ENCODE data around the gene IL18. TPM values are rescaled to one million over a fixed set of nuclear protein-coding genes. Genes with fewer than 3 reads are reported as not detected.

IL18 gene
- total and polyA plus RNA-seq, 2 donors (not counting 1 experiment from before 2014, with no cell fraction given) = 0.67 to 1.6 TPM

- peaks cover 0 to 2% (median 0%) of the 10 kb centered on the region in 4 experiments for H3K27me3 ChIP-seq (replicated peaks in 1 of 4; ENCODE audit: control extremely low read depth in 1 of 4, control insufficient read depth in 3 of 4, insufficient read depth in 4 of 4, low read length in 3 of 4)
- peaks cover 0 to 2% (median 0%) of the 10 kb centered on the region in 3 donors for H3K9me3 ChIP-seq (ENCODE audit: control extremely low read depth in 1 of 3, control insufficient read depth in 2 of 3, insufficient read depth in 1 of 3, low read length in 2 of 3)
- TF ChIP-seq EZH2 (IDR thresholded peaks at IDR 0.05; ENCODE audit: borderline replicate concordance, insufficient read depth, low read depth, low read length, poor library complexity, severe bottlenecking) (no peak), CTCF (IDR thresholded peaks at IDR 0.05) (no peak)
- no peak overlapping the region for H3K27ac ChIP-seq (ENCODE audit: low read length in 2 of 2)
- no peak overlapping the region for H3K4me2 ChIP-seq (replicated peaks; ENCODE audit: low read depth, low read length, poor library complexity, severe bottlenecking)
- H3K79me2 ChIP-seq (ENCODE audit: control insufficient read depth, insufficient read depth, low read length) = no peaks in the 10 kb centered on the region
- Mint-ChIP-seq H3K4me1 (peaks cover 8% of the 10 kb centered on the region), H3K27me3 (peaks cover 13% of the 10 kb centered on the region), H3K27ac (no peak overlapping the region), H3K9me3 (ENCODE audit: insufficient read depth) (no peaks in the 10 kb centered on the region), H3K4me3 (no peak overlapping the region)
- ChIA-PET POLR2A (no interaction called here), CTCF (no interaction called here)
- no peak for DNase-seq
- no peaks in the 10 kb centered on the region for H4K20me1 ChIP-seq (ENCODE audit: control insufficient read depth, insufficient read depth, low read length, poor library complexity, severe bottlenecking)
- no peaks in the 10 kb centered on the region for H3K4me1 ChIP-seq (ENCODE audit: control insufficient read depth in 2 of 2, insufficient read depth in 2 of 2, low read length in 2 of 2)
- no peak overlapping the region for H3K4me3 ChIP-seq (ENCODE audit: control extremely low read depth in 1 of 5, extremely low read depth in 1 of 5, insufficient read depth in 1 of 5, low read depth in 2 of 5, low read length in 4 of 5)
- ATAC-seq (ENCODE audit: low read depth) = no peak
- no peaks in the 10 kb centered on the region for H3K36me3 ChIP-seq (replicated peaks in 1 of 2; ENCODE audit: control extremely low read depth in 1 of 2, control insufficient read depth in 1 of 2, extremely low read depth in 1 of 2, insufficient read depth in 2 of 2, low read length in 1 of 2)
- no peak overlapping the region for H2AFZ ChIP-seq (ENCODE audit: insufficient read depth, low read depth, low read length, poor library complexity, severe bottlenecking)
- intact Hi-C loops (cut with micrococcal nuclease) = no loop called here
- no peak overlapping the region for H3K9ac ChIP-seq (ENCODE audit: low read length)
Measured at GRCh38 chr11:112212710-112213109, 48.8 kb upstream of the IL18 start.

GRCh38 chr11:112212290-112212689 is 48.4 kb upstream of the IL18 start:
- Histone ChIP-seq H3K27me3 (replicated peaks in 1 of 4; ENCODE audit: control extremely low read depth in 1 of 4, control insufficient read depth in 3 of 4, insufficient read depth in 4 of 4, low read length in 3 of 4) (peaks cover 0 to 2% (median 0%) of the 10 kb centered on the region in 4 experiments), H3K4me3 (ENCODE audit: control extremely low read depth in 1 of 5, extremely low read depth in 1 of 5, insufficient read depth in 1 of 5, low read depth in 2 of 5, low read length in 4 of 5) (no peak overlapping the region), H3K4me2 (replicated peaks; ENCODE audit: low read depth, low read length, poor library complexity, severe bottlenecking) (no peak overlapping the region), H3K9ac (ENCODE audit: low read length) (no peak overlapping the region), H2AFZ (ENCODE audit: insufficient read depth, low read depth, low read length, poor library complexity, severe bottlenecking) (no peak overlapping the region), H3K79me2 (ENCODE audit: control insufficient read depth, insufficient read depth, low read length) (no peaks in the 10 kb centered on the region), H4K20me1 (ENCODE audit: control insufficient read depth, insufficient read depth, low read length, poor library complexity, severe bottlenecking) (no peaks in the 10 kb centered on the region), H3K27ac (ENCODE audit: low read length in 2 of 2) (no peak overlapping the region), H3K36me3 (replicated peaks in 1 of 2; ENCODE audit: control extremely low read depth in 1 of 2, control insufficient read depth in 1 of 2, extremely low read depth in 1 of 2, insufficient read depth in 2 of 2, low read length in 1 of 2) (no peaks in the 10 kb centered on the region), H3K9me3 (ENCODE audit: control extremely low read depth in 1 of 3, control insufficient read depth in 2 of 3, insufficient read depth in 1 of 3, low read length in 2 of 3) (peaks cover 0 to 2% (median 0%) of the 10 kb centered on the region in 3 donors), H3K4me1 (ENCODE audit: control insufficient read depth in 2 of 2, insufficient read depth in 2 of 2, low read length in 2 of 2) (no peaks in the 10 kb centered on the region)
- DNase-seq (no peak), ATAC-seq (ENCODE audit: low read depth) (no peak)
- peaks cover 8% of the 10 kb centered on the region for H3K4me1 Mint-ChIP-seq
- H3K4me3 Mint-ChIP-seq = no peak overlapping the region
- CTCF ChIA-PET = interaction anchor here (1.0 kb wide), 1 partner anchor 68 kb away, joined by 3 read pairs; no protein-coding TSS in a partner anchor
- H3K27me3 Mint-ChIP-seq = peaks cover 13% of the 10 kb centered on the region
- no peaks in the 10 kb centered on the region for H3K9me3 Mint-ChIP-seq (ENCODE audit: insufficient read depth)
- POLR2A ChIA-PET = interaction anchor here (0.6 kb wide), 1 partner anchor 67 kb away, joined by 4 read pairs; no protein-coding TSS in a partner anchor
- intact Hi-C loops (cut with micrococcal nuclease) = no loop called here
- no peak for TF ChIP-seq CTCF (IDR thresholded peaks at IDR 0.05)
- TF ChIP-seq EZH2 (IDR thresholded peaks at IDR 0.05; ENCODE audit: borderline replicate concordance, insufficient read depth, low read depth, low read length, poor library complexity, severe bottlenecking) = no peak
- WGBS (ENCODE audit: insufficient coverage) = 56% methylated on average over 3 of the region's 3 CpGs
- no peak overlapping the region for H3K27ac Mint-ChIP-seq
